Endometrial microvascular endothelial cells (primary cell): ENCODE data around the gene MRPL21. TPM values are rescaled to one million over a fixed set of nuclear protein-coding genes. Genes with fewer than 3 reads are reported as not detected.

Source experiments
- in situ Hi-C: cut with HindIII; loops from 2 replicates; pipeline ENCODE4 v1.10.0; 2017; ENCODE audit warnings: low sequenced_read_pairs, low pct_unique_long_range_greater_than_20kb; ENCODE audit errors: inconsistent ontology term
- total RNA-seq: library from RNA; depleted of rRNA; stranded (reverse); fragments of >200 nt; gene quantifications from one replicate; pipeline ENCODE4 v1.2.3, GENCODE V29; 2015; ENCODE audit errors: inconsistent ontology term

Gene MRPL21
- 50.6 TPM for total RNA-seq

DNA sequence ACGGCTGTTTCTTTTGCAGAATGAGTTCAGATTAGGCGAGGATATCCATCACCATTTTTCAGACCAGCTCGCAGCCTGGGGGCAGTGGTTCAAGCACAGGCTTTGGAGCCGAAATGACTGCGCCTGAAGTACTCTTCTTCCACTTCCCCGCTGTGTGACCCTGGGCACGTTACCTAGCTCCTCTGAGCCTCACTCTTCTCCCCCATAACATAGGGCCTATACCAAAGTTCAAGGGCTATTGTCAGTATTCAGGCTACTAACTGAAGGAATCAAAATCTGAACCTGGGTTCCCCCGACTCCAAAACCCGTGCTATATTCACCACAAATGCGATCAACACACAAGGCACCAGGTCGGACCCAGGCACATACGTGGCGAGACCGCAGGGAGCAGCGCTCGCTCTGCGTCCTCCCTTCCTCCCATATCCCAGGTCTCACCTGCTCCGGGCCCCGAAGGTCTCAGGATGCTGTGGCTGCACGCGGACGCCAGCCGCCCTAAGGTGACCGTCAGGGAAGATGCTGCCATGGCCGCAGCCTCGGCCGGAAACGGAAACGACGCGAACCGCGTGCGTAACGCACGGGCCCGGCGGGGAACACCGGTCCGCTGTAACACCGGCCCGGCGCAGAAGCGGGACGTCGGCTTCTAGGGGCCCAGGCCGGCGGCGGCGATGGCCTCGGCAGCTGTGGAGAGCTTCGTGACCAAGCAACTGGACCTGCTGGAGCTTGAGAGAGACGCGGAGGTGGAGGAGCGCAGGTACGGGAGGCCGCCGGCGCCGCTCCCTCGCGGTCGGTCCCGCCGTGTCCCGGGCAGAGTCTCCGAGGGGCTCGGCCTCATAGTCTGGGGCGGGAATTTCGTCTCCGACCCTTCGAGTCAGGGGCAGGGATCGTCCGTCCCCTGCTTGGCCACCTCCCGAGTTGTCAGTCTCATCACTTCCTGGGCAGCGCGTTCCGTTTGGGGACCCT lies at the start of gene MRPL21, which contains the start of gene IGHMBP2:
Gene MRPL21, minus strand, starts transcription at position 545 of the 960 bp plus-strand sequence. Its CDS starts 22 bp downstream, at position 523.
Gene IGHMBP2, plus strand, starts transcription at position 604 of the 960 bp plus-strand sequence. Its CDS starts 62 bp downstream, at position 666.
- in situ Hi-C loops, result no loop called here

GRCh38 chr11:68950762-68951161 lies 47.1 kb upstream of the MRPL21 start:
- in situ Hi-C loops, result no loop called here

DNA sequence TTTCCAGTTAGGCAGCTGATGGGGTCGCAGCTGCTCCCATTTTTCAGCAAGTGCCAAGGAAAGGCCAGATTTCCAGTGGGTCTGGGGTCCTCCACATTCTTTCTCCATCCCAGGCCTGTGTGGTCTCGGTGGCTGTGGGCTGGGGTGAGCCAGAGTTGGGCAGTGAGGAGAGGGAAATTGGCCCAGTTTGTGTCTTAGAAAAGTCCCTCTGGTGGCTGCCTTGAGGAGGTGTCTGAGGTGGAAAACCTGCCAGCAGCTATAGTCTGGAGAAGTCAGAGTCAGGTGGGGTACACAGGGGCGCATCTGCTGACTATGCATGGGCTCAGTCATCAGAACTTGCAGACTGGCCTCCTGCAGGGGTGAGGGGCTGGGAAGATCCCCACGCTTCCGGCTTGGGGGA lies 46.6 kb upstream of the MRPL21 start:
- in situ Hi-C loops, result no loop called here

GRCh38 chr11:68948935-68949334 lies 45.3 kb upstream of the MRPL21 start:
- in situ Hi-C loops, result no loop called here

- in situ Hi-C loops, result no loop called here
Measured at GRCh38 chr11:68948496-68948895, 44.9 kb upstream of the MRPL21 start.

- in situ Hi-C loops, result no loop called here
Measured at GRCh38 chr11:68947151-68947550, 43.5 kb upstream of the MRPL21 start.

DNA sequence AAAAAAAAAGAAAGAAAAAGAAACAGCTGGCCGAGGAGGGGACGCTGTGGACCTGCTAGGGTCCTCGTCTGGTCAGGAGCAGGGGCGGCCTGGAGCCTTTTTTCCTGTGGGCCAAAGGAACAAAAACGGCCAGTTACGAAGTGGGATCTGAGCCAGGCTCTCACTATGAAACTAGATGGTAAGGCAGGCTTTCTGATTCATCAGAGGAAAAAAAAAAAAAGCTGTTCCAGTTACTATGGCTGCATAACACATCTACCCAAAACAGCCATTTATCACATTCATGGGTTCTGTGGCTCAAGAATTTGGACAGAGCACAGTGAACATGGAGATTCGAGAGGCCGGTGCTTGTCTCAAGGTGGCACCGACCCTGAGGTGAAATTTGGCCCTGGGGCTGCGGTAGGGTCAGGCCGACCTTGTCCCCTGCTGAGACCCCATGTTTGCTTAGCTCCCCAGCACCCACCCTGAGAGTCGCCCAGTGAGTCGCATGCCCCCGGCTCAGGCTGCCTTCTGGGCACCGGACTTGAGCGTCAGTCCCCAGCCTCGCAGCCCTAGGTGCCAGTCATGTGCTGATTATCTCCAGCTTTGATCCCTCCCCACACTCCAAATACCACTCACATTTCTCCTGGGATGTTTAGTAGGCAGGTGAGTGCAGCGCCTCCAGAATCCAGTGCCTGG lies 42.9 kb upstream of the MRPL21 start:
- in situ Hi-C loops, result no loop called here

DNA sequence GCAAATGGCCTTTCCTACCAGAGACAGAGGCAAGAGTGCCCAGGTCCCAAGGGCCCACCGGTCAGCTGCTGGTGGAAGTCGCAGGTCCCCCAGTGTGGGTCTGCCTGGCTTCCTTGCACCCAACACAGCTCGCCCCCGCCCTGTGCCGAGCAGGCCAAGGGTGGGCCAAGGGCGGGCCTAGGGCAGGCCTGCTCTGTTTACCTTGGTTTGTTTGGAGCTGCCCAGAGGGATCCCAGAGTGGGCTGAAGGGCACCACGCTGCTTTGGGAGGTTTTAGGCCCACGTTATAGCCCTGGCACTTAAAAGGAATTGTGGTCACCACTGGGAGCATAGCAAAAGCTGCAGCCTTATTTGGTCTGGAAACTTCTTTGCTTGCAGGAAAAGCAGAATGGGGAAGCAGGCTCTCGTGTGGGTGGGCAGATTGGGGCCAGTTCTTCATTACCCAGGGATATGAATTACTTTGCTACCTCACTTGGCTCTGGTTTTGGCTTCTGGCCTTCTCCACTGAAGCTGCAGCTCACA lies 39.2 kb upstream of the MRPL21 start:
- in situ Hi-C loops, result no loop called here

- in situ Hi-C loops, result no loop called here
Measured at GRCh38 chr11:68942095-68942620, 38.5 kb upstream of the MRPL21 start.

DNA sequence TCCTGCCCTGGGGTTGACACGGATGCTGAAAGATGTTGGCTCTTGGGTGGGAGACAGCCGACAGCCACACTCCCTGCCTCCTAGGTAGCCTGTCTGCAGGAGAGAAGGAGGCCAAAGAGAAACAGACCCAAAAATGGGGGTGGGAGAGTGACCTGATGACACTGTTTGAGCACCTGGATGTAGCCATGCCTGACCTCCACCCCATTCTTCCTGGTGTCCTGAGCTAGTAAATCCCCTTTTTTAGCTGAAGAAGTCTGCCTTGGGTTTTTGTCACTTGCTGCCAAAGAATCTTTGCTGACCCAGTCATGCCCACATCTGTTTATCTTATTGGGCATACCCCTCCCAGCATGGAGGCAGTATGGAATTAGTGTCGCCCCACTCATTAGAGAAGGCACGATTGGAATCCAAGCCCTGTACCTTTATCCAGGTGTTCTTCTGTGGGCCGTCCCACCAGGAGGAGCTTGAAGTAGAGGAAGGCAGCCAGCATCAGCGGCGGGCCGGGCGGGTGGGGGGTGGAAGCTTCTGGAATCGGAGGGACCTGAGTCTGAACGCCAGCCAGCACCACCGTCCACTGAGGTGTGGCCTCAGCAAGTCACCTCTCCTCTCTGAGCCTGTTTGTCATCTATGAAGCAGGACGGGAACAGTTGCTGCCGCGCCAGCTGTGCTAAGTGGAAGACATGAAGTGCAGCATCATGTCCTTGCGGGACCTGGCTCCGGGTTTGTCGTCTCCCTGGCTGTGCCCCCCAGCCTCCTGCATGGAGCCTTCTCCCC lies 37.9 kb upstream of the MRPL21 start:
- in situ Hi-C loops, result no loop called here

GRCh38 chr11:68940651-68941323 lies 37.2 kb upstream of the MRPL21 start:
- in situ Hi-C loops, result no loop called here

DNA sequence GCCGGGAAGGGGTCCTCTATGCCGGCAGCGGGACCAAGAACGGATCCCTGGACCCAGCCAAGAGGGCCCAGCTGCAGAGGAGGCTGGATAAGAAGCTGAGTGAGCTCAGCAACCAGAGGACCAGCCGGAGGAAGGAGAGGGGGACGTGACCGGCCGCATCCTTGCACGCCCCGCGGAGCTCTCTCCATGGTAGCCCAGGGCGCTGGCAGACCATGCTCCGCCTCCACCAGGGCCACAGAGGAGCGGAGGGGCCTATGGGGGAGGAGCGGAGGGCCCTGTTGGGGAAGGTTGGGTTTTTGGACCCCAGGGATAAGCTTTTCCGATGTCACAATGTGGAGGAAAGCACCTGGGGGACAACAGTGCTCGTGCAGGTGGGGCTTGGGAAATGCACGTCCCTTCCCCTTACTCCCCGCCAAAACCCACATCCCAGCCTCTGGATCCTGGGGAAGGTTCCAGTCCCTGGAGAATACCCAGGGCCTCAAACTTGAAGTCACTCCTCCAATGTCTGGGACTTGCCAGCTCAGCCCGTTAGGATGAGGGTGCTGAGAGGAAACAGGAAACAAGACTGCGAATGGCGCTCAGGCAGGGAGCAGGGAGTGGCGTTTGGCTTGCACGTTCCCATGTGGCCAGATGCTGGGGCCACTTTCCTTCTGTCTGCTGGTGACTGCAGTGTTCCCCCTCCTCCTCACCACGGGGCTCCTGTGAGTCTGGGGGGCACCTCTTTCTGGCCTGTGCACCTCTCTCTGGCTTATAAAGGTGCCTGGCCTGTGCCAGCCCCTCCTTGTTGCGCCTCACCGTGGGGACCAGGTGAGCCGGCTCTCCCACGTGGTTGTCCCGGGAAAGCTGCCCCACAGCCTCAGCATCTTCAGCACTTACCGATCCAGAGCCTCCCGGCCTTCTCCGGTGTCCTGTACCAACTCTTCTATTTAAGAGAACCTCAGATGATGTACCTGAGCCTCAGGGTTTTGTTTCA lies 36.2 kb upstream of the MRPL21 start:
- in situ Hi-C loops, result no loop called here

DNA sequence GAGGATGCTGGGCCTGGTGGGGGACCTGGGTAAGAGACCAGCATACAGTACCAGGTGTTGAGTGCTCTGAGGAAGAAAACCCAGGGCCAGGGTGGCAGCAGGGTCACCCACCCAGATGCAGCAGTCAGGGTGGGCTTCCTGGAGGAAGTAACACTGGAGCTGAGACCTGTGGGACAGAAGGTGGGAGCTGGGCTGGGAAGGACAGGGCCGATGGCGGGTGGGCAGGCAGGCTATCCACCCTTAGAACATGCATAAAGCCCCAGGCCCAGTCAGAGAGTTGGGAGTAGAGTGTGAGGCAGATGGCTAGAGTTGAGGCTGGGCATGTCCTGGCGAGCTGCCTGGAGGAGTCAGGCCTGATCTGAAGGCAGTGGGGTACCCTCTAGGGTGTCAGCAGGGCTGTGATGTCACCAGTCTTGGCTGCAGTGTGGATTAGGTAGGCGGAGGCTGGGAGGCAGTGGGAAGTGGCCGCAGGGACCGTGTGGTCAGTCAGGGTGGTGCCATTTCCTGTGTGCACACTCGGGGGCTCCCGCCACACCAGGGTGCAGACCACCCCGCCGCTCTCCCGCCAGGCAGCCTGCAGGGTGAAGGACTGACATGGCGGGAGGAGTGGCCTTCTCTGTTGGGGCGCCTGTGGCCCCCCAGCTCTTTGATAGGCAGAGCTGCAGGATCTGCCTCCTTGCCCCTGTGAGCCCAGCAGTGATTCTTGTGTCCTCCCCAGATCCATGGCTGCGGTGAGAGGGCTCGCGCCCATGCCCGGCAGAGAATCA lies 35.4 kb upstream of the MRPL21 start:
- in situ Hi-C loops, result no loop called here

DNA sequence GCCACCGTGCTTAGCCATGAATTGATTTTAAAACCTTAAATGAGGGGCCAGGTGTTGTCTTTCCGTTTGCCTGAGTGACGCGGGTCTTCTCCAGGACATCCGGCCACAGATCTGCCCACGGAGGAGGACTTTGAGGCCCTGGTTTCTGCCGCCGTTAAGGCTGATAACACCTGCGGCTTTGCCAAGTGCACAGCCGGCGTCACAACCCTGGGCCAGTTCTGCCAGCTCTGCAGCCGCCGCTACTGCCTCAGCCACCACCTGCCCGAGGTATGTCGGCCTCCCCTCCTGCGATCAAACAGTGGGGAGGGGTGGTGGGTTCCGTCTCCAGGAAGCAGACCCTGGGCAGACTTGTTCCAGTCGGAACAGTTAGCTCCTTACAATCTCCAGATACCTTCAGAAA lies 34.5 kb upstream of the MRPL21 start:
- in situ Hi-C loops, result no loop called here

- in situ Hi-C loops, result no loop called here
Measured at GRCh38 chr11:68936676-68937620, 33.3 kb upstream of the MRPL21 start.

GRCh38 chr11:68936358-68936636 lies 32.7 kb upstream of the MRPL21 start:
- in situ Hi-C loops, result no loop called here
